Erythroblast (primary cell): Measurements from ENCODE around the gene TRIM38.

Source experiments
- DNase-seq, 2 experiments: peaks; one replicate each; lab custom pipeline; 2025; lab: John Stamatoyannopoulos, UW
- GATA1 ChIP-seq: IDR thresholded peaks from 2 replicates; pipeline ENCODE4 v1.6.1; 2011; ENCODE audit warnings: low read depth, mild to moderate bottlenecking, control low read depth, low read length, moderate library complexity
- POLR2A ChIP-seq: IDR thresholded peaks from 2 replicates; pipeline ENCODE4 v1.6.1; 2011; ENCODE audit warnings: mild to moderate bottlenecking, low read length

The TRIM38 gene

GRCh38 chr6:26016963-26017631, 54.5 kb downstream of the TRIM38 start:
- TF ChIP-seq GATA1 = no peak
- TF ChIP-seq POLR2A = no peak
- no peak for DNase-seq

GRCh38 chr6:26017632-26017966, 55.0 kb downstream of the TRIM38 start:
- DNase-seq = peak; percentile 78 to 82
- TF ChIP-seq GATA1 (no peak), POLR2A (peak; percentile 58)

GRCh38 chr6:26019261-26019830, 56.7 kb downstream of the TRIM38 start:
- no peak for DNase-seq
- TF ChIP-seq POLR2A (no peak), GATA1 (no peak)

GRCh38 chr6:26019967-26020328, 57.3 kb downstream of the TRIM38 start:
- no peak for DNase-seq
- TF ChIP-seq POLR2A = no peak
- no peak for TF ChIP-seq GATA1

- DNase-seq = peak; percentile 94 to 96
- no peak for TF ChIP-seq GATA1
- TF ChIP-seq POLR2A = peak; percentile 100
Measured at GRCh38 chr6:26020329-26021000, 57.9 kb downstream of the TRIM38 start.

GRCh38 chr6:26021001-26021349, 58.4 kb downstream of the TRIM38 start:
- peak; percentile 90 to 92 for DNase-seq
- no peak for TF ChIP-seq GATA1
- TF ChIP-seq POLR2A = no peak

- peak; percentile 97 for DNase-seq
- TF ChIP-seq GATA1 (no peak), POLR2A (peak; percentile 99)
Measured at GRCh38 chr6:26021350-26022131, 58.9 kb downstream of the TRIM38 start.

GRCh38 chr6:26022132-26022472, 59.5 kb downstream of the TRIM38 start:
- TF ChIP-seq GATA1 (no peak), POLR2A (no peak)
- DNase-seq = peak; percentile 91 to 92

- TF ChIP-seq POLR2A (no peak), GATA1 (no peak)
- no peak for DNase-seq
Measured at GRCh38 chr6:26022737-26023136, 60.1 kb downstream of the TRIM38 start.

GRCh38 chr6:26024651-26025046, 62.0 kb downstream of the TRIM38 start:
- TF ChIP-seq POLR2A = no peak
- no peak for TF ChIP-seq GATA1
- DNase-seq = no peak

- peak; percentile 90 to 91 for DNase-seq
- TF ChIP-seq POLR2A = no peak
- TF ChIP-seq GATA1 = no peak
Measured at GRCh38 chr6:26025047-26025893, 62.7 kb downstream of the TRIM38 start.

GRCh38 chr6:26025894-26026832, 63.6 kb downstream of the TRIM38 start:
- peak; percentile 98 for DNase-seq
- TF ChIP-seq GATA1 (peak; percentile 35), POLR2A (no peak)
